H1 (cell line): ENCODE results near the gene CFHR3.
"Not testable (repeated sequence)": the region's sequence is repeated elsewhere in the genome, so short reads cannot be mapped to it uniquely, and the experiment has no call there.

Experiments used
- CBX5 ChIP-seq: fragments of 300-800, 300-1000 bp; sonication (generic); IDR thresholded peaks from 2 replicates; pipeline ENCODE4 v1.7.1; 2016; ENCODE audit warnings: antibody characterized with exemption, low read length, low read depth
- CBX8 ChIP-seq: fragments of 300-800, 300-1000 bp; sonication (generic); IDR thresholded peaks from 2 replicates; pipeline ENCODE4 v1.7.1; 2016; ENCODE audit warnings: low read depth, low read length, borderline replicate concordance
- CREB1 ChIP-seq: IDR thresholded peaks from 2 replicates; pipeline ENCODE4 v1.6.1; 2012; ENCODE audit warnings: inconsistent platforms
- EZH2 ChIP-seq: fragments of 200-600 bp; sonication (generic); IDR thresholded peaks from 2 replicates; pipeline ENCODE4 v1.7.1; 2012; ENCODE audit warnings: low read depth, mild to moderate bottlenecking, moderate library complexity, low read length, inconsistent platforms; ENCODE audit not compliant: severe bottlenecking
- GABPA ChIP-seq: IDR thresholded peaks from 2 replicates; pipeline ENCODE4 v1.6.1; 2011; ENCODE audit warnings: mild to moderate bottlenecking, low read length, moderate library complexity, borderline replicate concordance; ENCODE audit not compliant: insufficient read depth
- MAX ChIP-seq: IDR thresholded peaks from 2 replicates; pipeline ENCODE4 v1.6.1; 2012; ENCODE audit warnings: inconsistent platforms
- SUZ12 ChIP-seq: fragments of 200-600 bp; sonication (generic); IDR thresholded peaks from 2 replicates; pipeline ENCODE4 v1.6.1; 2012; ENCODE audit warnings: mild to moderate bottlenecking, inconsistent platforms, low read length, moderate library complexity, mixed read lengths
- TF ChIP-seq, protein P1 (sequence below), 3 experiments: IDR thresholded peaks; 1 replicate in 2 of 3; 2 replicates in 1 of 3; pipeline versions ENCODE4 v1.5.1 to v1.6.1; 2011; ENCODE audit warnings: low read length in 3 of 3, mild to moderate bottlenecking in 3 of 3, inconsistent platforms in 2 of 3, low read depth in 1 of 3, moderate library complexity in 1 of 3; ENCODE audit not compliant: insufficient read depth in 1 of 3; ENCODE audit errors: control extremely low read depth in 1 of 3

DNA sequence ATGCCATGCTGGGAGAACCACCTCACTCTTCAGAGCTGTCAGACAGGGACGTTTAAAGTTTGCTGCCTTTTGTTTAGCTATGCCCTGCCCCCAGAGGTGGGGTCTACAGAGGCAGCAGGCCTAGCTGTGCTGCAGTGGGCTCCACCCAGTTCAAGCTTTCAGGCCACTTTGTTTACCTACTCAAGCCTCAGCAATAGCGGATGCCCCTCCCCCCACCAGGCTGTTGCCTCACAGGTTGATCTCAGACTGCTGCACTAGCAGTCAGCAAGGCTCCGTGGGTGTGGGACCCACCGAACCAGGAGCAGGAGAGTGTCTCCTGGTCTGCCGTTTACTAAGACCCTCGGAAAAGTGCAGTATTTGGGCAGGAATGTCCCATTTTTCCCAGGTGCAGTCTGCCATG lies 42.8 kb downstream of the CFHR3 start:
- not testable (repeated sequence) for TF ChIP-seq GABPA, CBX5, SUZ12, MAX, CBX8, EZH2, CREB1
- TF ChIP-seq, protein P1, sequence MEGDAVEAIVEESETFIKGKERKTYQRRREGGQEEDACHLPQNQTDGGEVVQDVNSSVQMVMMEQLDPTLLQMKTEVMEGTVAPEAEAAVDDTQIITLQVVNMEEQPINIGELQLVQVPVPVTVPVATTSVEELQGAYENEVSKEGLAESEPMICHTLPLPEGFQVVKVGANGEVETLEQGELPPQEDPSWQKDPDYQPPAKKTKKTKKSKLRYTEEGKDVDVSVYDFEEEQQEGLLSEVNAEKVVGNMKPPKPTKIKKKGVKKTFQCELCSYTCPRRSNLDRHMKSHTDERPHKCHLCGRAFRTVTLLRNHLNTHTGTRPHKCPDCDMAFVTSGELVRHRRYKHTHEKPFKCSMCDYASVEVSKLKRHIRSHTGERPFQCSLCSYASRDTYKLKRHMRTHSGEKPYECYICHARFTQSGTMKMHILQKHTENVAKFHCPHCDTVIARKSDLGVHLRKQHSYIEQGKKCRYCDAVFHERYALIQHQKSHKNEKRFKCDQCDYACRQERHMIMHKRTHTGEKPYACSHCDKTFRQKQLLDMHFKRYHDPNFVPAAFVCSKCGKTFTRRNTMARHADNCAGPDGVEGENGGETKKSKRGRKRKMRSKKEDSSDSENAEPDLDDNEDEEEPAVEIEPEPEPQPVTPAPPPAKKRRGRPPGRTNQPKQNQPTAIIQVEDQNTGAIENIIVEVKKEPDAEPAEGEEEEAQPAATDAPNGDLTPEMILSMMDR (IDR thresholded peaks at IDR 0.05; ENCODE audit: control extremely low read depth in 1 of 3, insufficient read depth in 1 of 3, low read depth in 1 of 3, low read length in 3 of 3): not testable (repeated sequence)
